HepG2 (cell line): ENCODE results near the gene INO80E. TPM values are rescaled to one million over a fixed set of nuclear protein-coding genes. Genes with fewer than 3 reads are reported as not detected.
A peak's percentile ranks its signal among the peaks of the same experiment; 100 is the strongest.

Experiments
- ATRX ChIP-seq: sonication (generic); formaldehyde crosslinking; IDR thresholded peaks from 2 replicates; pipeline ENCODE4 v1.4.0; 2020; ENCODE audit warnings: missing genetic modification reagents, borderline replicate concordance
- BHLHE40 ChIP-seq: IDR thresholded peaks from 2 replicates; pipeline ENCODE4 v1.6.1; 2011; ENCODE audit warnings: low read length, improper control_type of control experiment
- BRD4 ChIP-seq: sonication (generic); formaldehyde crosslinking; IDR thresholded peaks from 2 replicates; pipeline ENCODE4 v1.4.0; 2020; ENCODE audit warnings: missing genetic modification reagents
- CTCF ChIP-seq: sonication (generic); formaldehyde crosslinking; IDR thresholded peaks from 2 replicates; pipeline ENCODE4 v1.5.0; 2020; ENCODE audit warnings: mild to moderate bottlenecking, missing genetic modification reagents, moderate library complexity
- ELF3 ChIP-seq: IDR thresholded peaks from 2 replicates; pipeline ENCODE4 v1.6.1; 2016; ENCODE audit warnings: missing genetic modification reagents, missing compliant biosample characterization
- ESRRA ChIP-seq: sonication (generic); formaldehyde crosslinking; IDR thresholded peaks from 2 replicates; pipeline ENCODE4 v1.5.1; 2020; ENCODE audit warnings: mild to moderate bottlenecking, low read depth, missing genetic modification reagents
- JUN ChIP-seq: sonication (generic); formaldehyde crosslinking; IDR thresholded peaks from 2 replicates; pipeline ENCODE4 v1.4.0; 2020; ENCODE audit warnings: mild to moderate bottlenecking, missing genetic modification reagents
- KLF16 ChIP-seq, 2 experiments: sonication (generic) in 1 of 2; formaldehyde crosslinking in 1 of 2; IDR thresholded peaks; 2 replicates each; pipeline versions ENCODE4 v1.6.1 to v1.8.0; 2016 to 2023; ENCODE audit warnings: missing genetic modification reagents in 2 of 2, missing compliant biosample characterization in 1 of 2
- MBNL3 ChIP-seq: fragments of 250-450 bp; sonication (Bioruptor Pico); conservative IDR thresholded peaks from 2 replicates; pipeline ENCODE4 v1.8.0; 2022; ENCODE audit warnings: mild to moderate bottlenecking, inconsistent platforms
- MZF1 ChIP-seq: sonication (generic); formaldehyde crosslinking; IDR thresholded peaks from 2 replicates; pipeline ENCODE4 v1.8.1; 2023; ENCODE audit warnings: mild to moderate bottlenecking, missing genetic modification reagents, borderline replicate concordance
- RBM39 ChIP-seq: fragments of 200-400 bp; formaldehyde crosslinking; IDR thresholded peaks from one replicate; pipeline ENCODE4 v1.6.1; 2018; ENCODE audit warnings: antibody characterized with exemption, mild to moderate bottlenecking, low read depth, low read length; ENCODE audit not compliant: poor library complexity, severe bottlenecking
- RFX5 ChIP-seq: IDR thresholded peaks from 2 replicates; pipeline ENCODE4 v1.6.1; 2011; ENCODE audit warnings: low read depth, low read length, improper control_type of control experiment
- TCF12 ChIP-seq, 2 experiments: fragments of 450-650 bp in 1 of 2; sonication (generic) in 1 of 2; formaldehyde crosslinking in 1 of 2; IDR thresholded peaks; 2 replicates each; pipeline versions ENCODE4 v1.6.1 to v1.8.0; 2017 to 2022; ENCODE audit warnings: antibody characterized with exemption in 1 of 2, mild to moderate bottlenecking in 1 of 2, missing genetic modification reagents in 1 of 2, moderate library complexity in 1 of 2
- ZBTB20 ChIP-seq: sonication (generic); formaldehyde crosslinking; IDR thresholded peaks from 2 replicates; pipeline ENCODE4 v1.8.1; 2023; ENCODE audit warnings: missing genetic modification reagents, low read depth, mild to moderate bottlenecking, borderline replicate concordance
- ZNF563 ChIP-seq: sonication (generic); formaldehyde crosslinking; IDR thresholded peaks from 2 replicates; pipeline ENCODE4 v1.8.0; 2022; ENCODE audit warnings: mild to moderate bottlenecking, moderate library complexity, missing genetic modification reagents
- ZNF784 ChIP-seq: sonication (generic); formaldehyde crosslinking; IDR thresholded peaks from 2 replicates; pipeline ENCODE4 v1.5.1; 2020; ENCODE audit warnings: missing genetic modification reagents, mild to moderate bottlenecking, borderline replicate concordance
- polyA plus RNA-seq, 8 experiments: library from polyadenylated mRNA; depleted of rRNA in 3 of 8; stranded (reverse) in 7 of 8; unstranded in 1 of 8; fragments of >200 nt; fragmentation: Illumina TruSeq in 4 of 8; extraction: Trizol in 4 of 8; gene quantifications; 2 replicates each; pipeline versions ENCODE4 v1.2.1 to v1.2.3, GENCODE V29; 2011 to 2016; ENCODE audit warnings: low read depth in 4 of 8, missing spikeins in 1 of 8, mixed read lengths in 1 of 8; ENCODE audit not compliant: insufficient read depth in 1 of 8
- total RNA-seq, 5 experiments: library from RNA; depleted of rRNA; stranded (reverse); fragments of >200 nt; fragmentation: Illumina TruSeq; extraction: Trizol; gene quantifications; 2 replicates each; pipeline ENCODE4 v1.2.3, GENCODE V29; 2016; ENCODE audit warnings: low read depth in 1 of 5
- TF ChIP-seq, protein P1 (sequence below), 2 experiments: sonication (generic) in 1 of 2; formaldehyde crosslinking in 1 of 2; IDR thresholded peaks; 2 replicates each; pipeline versions ENCODE4 v1.4.0 to v1.6.1; 2018 to 2020; ENCODE audit warnings: missing genetic modification reagents in 2 of 2, borderline replicate concordance in 1 of 2, low read depth in 1 of 2, mild to moderate bottlenecking in 1 of 2, missing biosample characterization in 1 of 2
- TF ChIP-seq, protein P2 (sequence below), 2 experiments: sonication (generic) in 1 of 2; formaldehyde crosslinking in 1 of 2; IDR thresholded peaks; 2 replicates each; pipeline versions ENCODE4 v1.5.1 to v1.6.1; 2011 to 2020; ENCODE audit warnings: borderline replicate concordance in 1 of 2, low read depth in 1 of 2, low read length in 1 of 2, mild to moderate bottlenecking in 1 of 2, missing genetic modification reagents in 1 of 2, moderate library complexity in 1 of 2
- TF ChIP-seq, protein P3 (sequence below): sonication (generic); formaldehyde crosslinking; IDR thresholded peaks from 2 replicates; pipeline ENCODE4 v1.8.1; 2023; ENCODE audit warnings: missing genetic modification reagents, mild to moderate bottlenecking, borderline replicate concordance

INO80E gene
- total and polyA plus RNA-seq, 2 of the 13 experiments (the other 11 are each of a cell fraction or from before 2014, with no cell fraction given), result 25.8 to 45.6 TPM

GRCh38 chr16:29974291-29975133 is 21.5 kb upstream of the INO80E start (continued):
- TF ChIP-seq MBNL3, result no peak
- 0 out of 4 replicates have a peak, but pooled peaks of 1 of the 2 experiments have one; percentile 26 for TF ChIP-seq KLF16 (CRISPR knock-in tag; IDR thresholded peaks at IDR 0.05)
- TF ChIP-seq ESRRA (CRISPR knock-in tag), result no peak
- TF ChIP-seq, protein P1, sequence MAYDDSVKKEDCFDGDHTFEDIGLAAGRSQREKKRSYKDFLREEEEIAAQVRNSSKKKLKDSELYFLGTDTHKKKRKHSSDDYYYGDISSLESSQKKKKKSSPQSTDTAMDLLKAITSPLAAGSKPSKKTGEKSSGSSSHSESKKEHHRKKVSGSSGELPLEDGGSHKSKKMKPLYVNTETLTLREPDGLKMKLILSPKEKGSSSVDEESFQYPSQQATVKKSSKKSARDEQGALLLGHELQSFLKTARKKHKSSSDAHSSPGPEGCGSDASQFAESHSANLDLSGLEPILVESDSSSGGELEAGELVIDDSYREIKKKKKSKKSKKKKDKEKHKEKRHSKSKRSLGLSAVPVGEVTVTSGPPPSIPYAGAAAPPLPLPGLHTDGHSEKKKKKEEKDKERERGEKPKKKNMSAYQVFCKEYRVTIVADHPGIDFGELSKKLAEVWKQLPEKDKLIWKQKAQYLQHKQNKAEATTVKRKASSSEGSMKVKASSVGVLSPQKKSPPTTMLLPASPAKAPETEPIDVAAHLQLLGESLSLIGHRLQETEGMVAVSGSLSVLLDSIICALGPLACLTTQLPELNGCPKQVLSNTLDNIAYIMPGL (CRISPR knock-in tag; IDR thresholded peaks at IDR 0.05; ENCODE audit: borderline replicate concordance in 1 of 2, low read depth in 1 of 2), result 0 out of 4 replicates have a peak, but pooled peaks of 1 of the 2 experiments have one; percentile 10
- TF ChIP-seq RFX5, result 0 out of 2 replicates have a peak, but pooled peaks have one; percentile 25
- TF ChIP-seq, protein P2, sequence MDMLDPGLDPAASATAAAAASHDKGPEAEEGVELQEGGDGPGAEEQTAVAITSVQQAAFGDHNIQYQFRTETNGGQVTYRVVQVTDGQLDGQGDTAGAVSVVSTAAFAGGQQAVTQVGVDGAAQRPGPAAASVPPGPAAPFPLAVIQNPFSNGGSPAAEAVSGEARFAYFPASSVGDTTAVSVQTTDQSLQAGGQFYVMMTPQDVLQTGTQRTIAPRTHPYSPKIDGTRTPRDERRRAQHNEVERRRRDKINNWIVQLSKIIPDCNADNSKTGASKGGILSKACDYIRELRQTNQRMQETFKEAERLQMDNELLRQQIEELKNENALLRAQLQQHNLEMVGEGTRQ (IDR thresholded peaks at IDR 0.05; ENCODE audit: low read depth, low read length), result 0 out of 2 replicates have a peak, but pooled peaks have one; percentile 7
- TF ChIP-seq, protein P2 (CRISPR knock-in tag; IDR thresholded peaks at IDR 0.05; ENCODE audit: borderline replicate concordance), result no peak
- peak; percentile 51; the same call in 1 of the 2 replicates for TF ChIP-seq ELF3 (CRISPR knock-in tag)
- peak; percentile 44; the same call in 1 of the 2 replicates for TF ChIP-seq JUN (CRISPR knock-in tag)
- TF ChIP-seq ZNF563 (CRISPR knock-in tag), result peak; percentile 46; the same call in 1 of the 2 replicates
- TF ChIP-seq MZF1, result peak; percentile 65; the same call in 1 of the 2 replicates
- peak; percentile 41 for TF ChIP-seq CTCF (CRISPR knock-in tag)
- TF ChIP-seq ATRX (CRISPR knock-in tag), result 0 out of 2 replicates have a peak, but pooled peaks have one; percentile 11
- peak; percentile 2 for TF ChIP-seq RBM39
- peak; percentile 30; the same call in 1 of the 2 replicates for TF ChIP-seq BRD4 (CRISPR knock-in tag)
- TF ChIP-seq, protein P3, sequence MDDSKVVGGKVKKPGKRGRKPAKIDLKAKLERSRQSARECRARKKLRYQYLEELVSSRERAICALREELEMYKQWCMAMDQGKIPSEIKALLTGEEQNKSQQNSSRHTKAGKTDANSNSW (CRISPR knock-in tag), result peak; percentile 34; the same call in 1 of the 2 replicates
- 0 out of 2 replicates have a peak, but pooled peaks have one; percentile 16 for TF ChIP-seq BHLHE40
- no peak for TF ChIP-seq ZNF784
- 0 out of 2 replicates have a peak, but pooled peaks have one; percentile 72 for TF ChIP-seq ZBTB20 (CRISPR knock-in tag)
- TF ChIP-seq TCF12 (IDR thresholded peaks at IDR 0.05), result no peak
- 0 out of 2 replicates have a peak, but pooled peaks have one; percentile 16 for TF ChIP-seq TCF12 (CRISPR knock-in tag; IDR thresholded peaks at IDR 0.05)
